Measurements from ENCODE around the gene PCCA.
"Not testable (repeated sequence)": the region's sequence is repeated elsewhere in the genome, so short reads cannot be mapped to it uniquely, and the experiment has no call there.

Gene PCCA

GRCh38 chr13:100098445-100099116 lies 9.7 kb downstream of the PCCA start:
- no peak for FAIRE-seq

- not testable (repeated sequence) for FAIRE-seq
Measured at GRCh38 chr13:100099117-100099445, 10.2 kb downstream of the PCCA start.

- FAIRE-seq, result peak; percentile 49
Measured at GRCh38 chr13:100100115-100100879, 11.4 kb downstream of the PCCA start.

- no peak for FAIRE-seq
Measured at GRCh38 chr13:100102042-100102441, 13.1 kb downstream of the PCCA start.

GRCh38 chr13:100106005-100106404 lies 17.1 kb downstream of the PCCA start:
- FAIRE-seq, result no peak

GRCh38 chr13:100106705-100107104 lies 17.8 kb downstream of the PCCA start:
- no peak for FAIRE-seq

- FAIRE-seq, result no peak
Measured at GRCh38 chr13:100108913-100109507, 20.1 kb downstream of the PCCA start.

- FAIRE-seq, result no peak
Measured at GRCh38 chr13:100110269-100110668, 21.4 kb downstream of the PCCA start.

GRCh38 chr13:100112186-100112838 lies 23.4 kb downstream of the PCCA start:
- no peak for FAIRE-seq

GRCh38 chr13:100115693-100116254 lies 26.9 kb downstream of the PCCA start:
- FAIRE-seq, result no peak

- FAIRE-seq, result no peak
Measured at GRCh38 chr13:100124265-100124664, 35.4 kb downstream of the PCCA start.

GRCh38 chr13:100125946-100126345 lies 37.1 kb downstream of the PCCA start:
- no peak for FAIRE-seq

- no peak for FAIRE-seq
Measured at GRCh38 chr13:100128373-100128772, 39.5 kb downstream of the PCCA start.

- FAIRE-seq, result no peak
Measured at GRCh38 chr13:100128838-100129237, 39.9 kb downstream of the PCCA start.

- no peak for FAIRE-seq
Measured at GRCh38 chr13:100129605-100130004, 40.7 kb downstream of the PCCA start.

GRCh38 chr13:100130092-100130491 lies 41.2 kb downstream of the PCCA start:
- FAIRE-seq, result no peak

GRCh38 chr13:100130930-100131511 lies 42.1 kb downstream of the PCCA start:
- FAIRE-seq, result no peak

GRCh38 chr13:100131863-100132574 lies 43.1 kb downstream of the PCCA start:
- FAIRE-seq, result no peak

GRCh38 chr13:100138859-100139491 lies 50.1 kb downstream of the PCCA start:
- FAIRE-seq, result no peak

- no peak for FAIRE-seq
Measured at GRCh38 chr13:100139817-100140216, 50.9 kb downstream of the PCCA start.

GRCh38 chr13:100140441-100140840 lies 51.5 kb downstream of the PCCA start:
- FAIRE-seq, result no peak

- not testable (repeated sequence) for FAIRE-seq
Measured at GRCh38 chr13:100141461-100141961, 52.6 kb downstream of the PCCA start.
